ENCODE results near the gene CACNA2D3.
"Not testable (repeated sequence)": the region's sequence is repeated elsewhere in the genome, so short reads cannot be mapped to it uniquely, and the experiment has no call there.

Gene CACNA2D3

GRCh38 chr3:54122324-54123002 lies at the start of gene CACNA2D3:
TSS of gene CACNA2D3 (plus strand) at chr3:54122552.
- FAIRE-seq (no peak), DNase-seq (ENCODE audit: low spot score) (peak; percentile 76)

- DNase-seq (ENCODE audit: low spot score) (no peak), FAIRE-seq (no peak)
Observed at GRCh38 chr3:54073386-54073785, 49.0 kb upstream of the CACNA2D3 start.

- DNase-seq (ENCODE audit: low spot score) (no peak), FAIRE-seq (no peak)
Observed at GRCh38 chr3:54079314-54079713, 43.0 kb upstream of the CACNA2D3 start.

GRCh38 chr3:54079730-54080325 lies 42.5 kb upstream of the CACNA2D3 start:
- no peak for FAIRE-seq
- DNase-seq (ENCODE audit: low spot score): no peak

GRCh38 chr3:54083921-54084320 lies 38.4 kb upstream of the CACNA2D3 start:
- no peak for DNase-seq (ENCODE audit: low spot score)
- FAIRE-seq: no peak

- FAIRE-seq (no peak), DNase-seq (ENCODE audit: low spot score) (no peak)
Observed at GRCh38 chr3:54085936-54086335, 36.4 kb upstream of the CACNA2D3 start.

GRCh38 chr3:54086652-54087405 lies 35.5 kb upstream of the CACNA2D3 start:
- FAIRE-seq: no peak
- no peak for DNase-seq (ENCODE audit: low spot score)

GRCh38 chr3:54087581-54088410 lies 34.6 kb upstream of the CACNA2D3 start:
- FAIRE-seq (no peak), DNase-seq (ENCODE audit: low spot score) (no peak)

- FAIRE-seq (no peak), DNase-seq (ENCODE audit: low spot score) (no peak)
Observed at GRCh38 chr3:54093491-54094248, 28.7 kb upstream of the CACNA2D3 start.

- no peak for DNase-seq (ENCODE audit: low spot score)
Observed at GRCh38 chr3:54094926-54095325, 27.4 kb upstream of the CACNA2D3 start.

GRCh38 chr3:54099381-54099780 lies 23.0 kb upstream of the CACNA2D3 start:
- FAIRE-seq: no peak
- DNase-seq (ENCODE audit: low spot score): no peak

More at GRCh38 chr3:54094926-54095325, 27.4 kb upstream of the CACNA2D3 start:
- no peak for FAIRE-seq

- no peak for DNase-seq (ENCODE audit: low spot score)
- no peak for FAIRE-seq
Observed at GRCh38 chr3:54104084-54104483, 18.3 kb upstream of the CACNA2D3 start.

- not testable (repeated sequence) for DNase-seq (ENCODE audit: low spot score); FAIRE-seq
Observed at GRCh38 chr3:54116129-54116528, 6.2 kb upstream of the CACNA2D3 start.

- FAIRE-seq (no peak), DNase-seq (ENCODE audit: low spot score) (peak; percentile 44)
Observed at GRCh38 chr3:54120657-54121413, 1.5 kb upstream of the CACNA2D3 start.

GRCh38 chr3:54121414-54122323 lies 683 bp upstream of the CACNA2D3 start:
- DNase-seq (ENCODE audit: low spot score) (peak; percentile 49), FAIRE-seq (no peak)

- FAIRE-seq: no peak
- DNase-seq (ENCODE audit: low spot score): no peak
Observed at GRCh38 chr3:54123003-54123775, 837 bp downstream of the CACNA2D3 start.

- DNase-seq (ENCODE audit: low spot score): no peak
- FAIRE-seq: no peak
Observed at GRCh38 chr3:54123776-54124196, 1.4 kb downstream of the CACNA2D3 start.

GRCh38 chr3:54125300-54125699 lies 2.9 kb downstream of the CACNA2D3 start:
- no peak for FAIRE-seq

More at GRCh38 chr3:54125300-54125699, 2.9 kb downstream of the CACNA2D3 start:
- DNase-seq (ENCODE audit: low spot score): no peak
